Left kidney (tissue), 8 donors: ENCODE measurements around the gene SYT15. TPM values are rescaled to one million over a fixed set of nuclear protein-coding genes. Genes with fewer than 3 reads are reported as not detected.
"Not testable (repeated sequence)": the region's sequence is repeated elsewhere in the genome, so short reads cannot be mapped to it uniquely, and the experiment has no call there.

Source experiments
- DNase-seq: peaks from one replicate; pipeline ENCODE4 v3.0.0-alpha.2; 2013
- long read RNA-seq, 8 donors: transcript quantifications; one replicate each; lab custom pipeline, GENCODE V29; 2026
- polyA plus RNA-seq: library from polyadenylated mRNA; unstranded; fragments of 120-200 nt; gene quantifications from one replicate; pipeline ENCODE4 v1.2.1, GENCODE V29; 2013; ENCODE audit not compliant: insufficient read length

The SYT15 gene
- 15.0 TPM for polyA plus RNA-seq
- long read RNA-seq, donor 1, result 0 reads
- long read RNA-seq, donor 2, partial matches to known transcripts, result 6 of 6 reads
- long read RNA-seq, donor 2, other reads (novel, unspliced or antisense), result 0 of 6 reads
- long read RNA-seq, donor 3, result 0 reads
- long read RNA-seq, donor 4, result 0 reads
- long read RNA-seq, donor 5, result 0 reads
- long read RNA-seq, donor 6, result 0 reads
- long read RNA-seq, donor 7, full-length matches to known transcripts, result 2 of 2 reads
- long read RNA-seq, donor 7, partial matches to known transcripts, result 0 of 2 reads
- long read RNA-seq, donor 7, other reads (novel, unspliced or antisense), result 0 of 2 reads
- long read RNA-seq, donor 8, result 0 reads

DNA sequence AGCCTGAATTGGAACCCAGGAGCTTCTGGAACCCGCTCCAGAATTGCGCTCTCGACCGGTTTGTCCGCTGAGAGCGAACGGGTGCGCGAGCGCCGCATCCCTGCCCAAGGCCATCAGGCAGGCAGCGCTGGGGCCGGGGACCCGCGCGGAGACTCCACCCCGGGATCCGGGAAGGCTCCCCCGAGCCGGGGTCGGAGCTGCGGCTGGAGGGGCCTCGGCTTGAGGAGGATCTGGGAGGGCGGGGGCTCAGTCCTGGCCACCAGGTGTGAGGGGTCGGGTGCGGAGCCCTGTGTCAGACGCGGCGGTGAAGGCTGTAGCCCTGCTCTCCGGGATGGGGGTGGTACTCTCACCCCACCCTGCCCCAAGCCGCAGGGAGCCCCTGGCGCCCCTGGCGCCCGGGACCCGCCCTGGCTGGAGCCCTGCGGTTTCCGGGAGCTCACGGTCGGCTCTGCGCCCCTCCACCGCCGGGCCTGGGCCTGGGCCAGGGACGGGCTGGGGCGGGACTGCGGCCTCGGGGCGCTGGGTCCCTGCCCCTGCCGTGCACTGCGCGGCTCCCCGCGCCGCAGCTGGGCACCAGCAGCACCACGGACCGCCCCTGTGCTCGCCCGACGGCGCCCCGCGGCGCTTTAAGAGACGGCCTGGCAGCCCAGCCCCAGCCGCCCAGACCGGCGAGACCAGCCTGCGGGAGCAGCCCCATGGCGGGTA, at the start of gene SYT15:
TSS of gene SYT15 (plus strand) at position 655 of the 705 bp plus-strand sequence. CDS start at position 696, 41 bp downstream.
- DNase-seq, result not testable (repeated sequence)

DNA sequence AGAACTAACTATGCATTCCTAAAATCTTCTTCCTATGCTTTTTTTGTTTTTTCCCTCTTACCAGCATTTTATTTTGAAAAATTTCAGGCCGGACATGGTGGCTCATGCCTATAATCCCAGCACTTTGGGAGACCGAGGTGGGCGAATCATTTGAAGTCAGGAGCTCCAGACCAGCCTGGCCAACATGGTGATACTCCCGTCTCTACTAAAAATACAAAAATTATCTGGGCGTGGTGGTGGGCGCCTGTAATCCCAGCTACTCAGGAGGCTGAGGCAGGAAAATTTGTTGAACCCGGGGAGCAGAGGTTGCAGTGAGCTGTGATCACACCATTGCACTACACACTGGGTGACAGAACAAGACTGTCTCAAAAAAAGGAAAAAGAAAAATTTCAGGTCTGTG, 49.2 kb upstream of the SYT15 start:
- DNase-seq, result not testable (repeated sequence)

GRCh38 chr10:46530249-46531186, 48.4 kb upstream of the SYT15 start:
- DNase-seq, result no peak

DNA sequence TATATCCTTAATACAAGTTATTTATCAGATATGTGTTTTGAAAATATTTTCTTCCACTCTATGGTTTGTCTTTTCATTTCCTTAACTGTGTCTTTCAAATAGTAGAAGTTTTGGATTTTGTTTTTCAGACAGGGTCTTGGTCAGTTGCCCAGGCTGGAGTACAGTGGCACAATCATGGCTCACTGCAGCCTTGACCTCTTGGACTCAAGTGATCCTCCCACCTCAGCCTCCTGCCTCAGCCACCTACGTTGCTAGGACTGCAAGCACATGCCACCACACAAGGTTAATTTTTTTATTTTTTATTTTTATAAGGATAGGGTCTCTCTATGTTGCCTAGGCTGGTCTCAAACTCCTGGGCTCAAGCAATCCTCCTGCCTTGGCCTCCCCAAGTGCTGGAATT, 46.7 kb upstream of the SYT15 start:
- DNase-seq, result not testable (repeated sequence)

- no peak for DNase-seq
These were observed 44.0 kb upstream of the SYT15 start for GRCh38 chr10:46534828-46535524.

DNA sequence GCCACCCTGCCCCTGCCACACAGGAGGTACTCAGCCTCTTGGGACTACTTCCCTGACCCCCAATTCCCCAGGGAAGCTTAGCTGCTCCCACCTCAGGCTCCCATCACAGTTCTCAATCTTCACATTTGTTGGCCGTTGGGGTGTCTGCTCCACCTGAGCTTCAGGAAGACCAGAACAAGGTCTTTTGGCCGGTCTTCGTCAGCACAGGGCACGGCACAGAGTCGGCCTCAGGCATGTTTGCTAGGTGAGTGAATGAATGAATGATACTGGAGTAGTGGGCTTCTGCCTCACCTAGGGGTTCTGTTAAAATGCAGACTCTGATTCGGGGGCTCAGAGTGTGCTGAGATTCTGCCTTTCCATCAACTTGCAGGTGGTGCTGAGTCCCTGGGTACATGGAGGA, 42.8 kb upstream of the SYT15 start:
- DNase-seq, result no peak

DNA sequence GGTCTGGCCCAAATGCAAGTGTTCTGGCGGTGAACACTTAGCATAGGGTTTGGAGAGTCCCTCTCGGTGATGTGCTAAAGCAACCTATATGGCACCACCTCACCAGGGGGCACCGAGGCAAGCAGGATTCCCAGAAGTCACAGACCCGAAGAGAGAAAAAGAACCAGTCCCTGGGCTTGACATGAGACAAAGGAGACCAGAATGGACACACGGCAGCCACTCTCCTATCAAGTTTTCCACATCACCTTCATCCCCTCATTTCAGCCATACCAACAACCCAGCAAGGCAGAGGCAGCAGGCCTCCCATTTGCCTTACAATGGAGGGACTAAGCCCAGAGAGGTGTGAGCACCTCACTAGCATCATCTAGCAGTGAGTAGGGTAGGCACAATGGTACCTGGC, 42.1 kb upstream of the SYT15 start:
- DNase-seq, result no peak

GRCh38 chr10:46537309-46537708, 41.6 kb upstream of the SYT15 start:
- no peak for DNase-seq

DNA sequence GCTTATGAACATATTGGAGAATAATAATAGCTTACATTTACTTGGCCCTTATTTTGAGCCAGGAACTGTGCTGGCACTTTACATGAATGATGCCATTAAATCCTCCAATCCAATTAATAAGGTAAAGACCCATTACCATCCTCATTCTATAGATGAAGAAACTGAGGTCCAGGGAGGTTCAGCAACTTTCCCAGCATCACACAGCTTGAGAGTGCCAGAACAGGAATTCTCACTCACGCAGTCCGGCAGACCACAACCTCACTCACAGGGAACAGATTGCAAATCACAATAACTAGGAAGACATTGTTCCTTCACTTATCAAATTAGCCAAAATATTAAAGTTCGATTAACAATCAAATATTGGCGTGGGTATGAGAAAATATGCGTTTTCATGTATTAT, 40.8 kb upstream of the SYT15 start:
- DNase-seq, result no peak

DNA sequence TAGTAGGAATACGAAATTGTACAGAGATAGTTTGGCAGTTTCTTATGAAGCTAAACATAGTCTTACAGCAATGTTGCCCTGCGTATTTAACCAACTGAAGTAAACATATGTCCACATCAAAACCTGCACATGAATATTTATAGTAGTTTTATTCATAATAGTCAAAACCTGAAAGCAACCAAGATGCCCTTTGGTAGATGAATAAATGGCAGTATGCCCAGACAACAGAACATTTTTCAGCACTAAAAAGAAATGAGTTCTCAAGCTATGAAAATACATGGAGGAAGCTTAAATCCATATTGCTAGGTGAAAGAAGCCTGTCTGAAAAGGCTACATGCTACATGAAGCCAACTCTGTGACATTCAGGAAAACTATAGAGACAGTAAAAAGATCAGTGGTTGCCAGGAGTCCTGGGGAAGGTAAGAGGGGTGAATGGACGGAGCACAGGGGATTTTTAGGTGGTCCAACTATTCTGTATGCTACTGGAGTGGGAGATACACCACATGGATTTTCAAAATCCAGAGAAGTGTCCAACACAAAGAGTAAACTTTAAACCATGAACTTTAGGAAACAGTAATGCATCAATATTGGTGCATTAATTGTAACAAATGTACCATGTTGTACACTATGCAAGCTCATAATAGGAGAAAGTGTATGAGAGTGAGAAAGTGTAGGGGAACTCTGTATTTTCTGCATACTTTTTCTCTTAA, 40.1 kb upstream of the SYT15 start:
- no peak for DNase-seq

- DNase-seq, result no peak
These were observed 39.1 kb upstream of the SYT15 start for GRCh38 chr10:46539596-46540411.

DNA sequence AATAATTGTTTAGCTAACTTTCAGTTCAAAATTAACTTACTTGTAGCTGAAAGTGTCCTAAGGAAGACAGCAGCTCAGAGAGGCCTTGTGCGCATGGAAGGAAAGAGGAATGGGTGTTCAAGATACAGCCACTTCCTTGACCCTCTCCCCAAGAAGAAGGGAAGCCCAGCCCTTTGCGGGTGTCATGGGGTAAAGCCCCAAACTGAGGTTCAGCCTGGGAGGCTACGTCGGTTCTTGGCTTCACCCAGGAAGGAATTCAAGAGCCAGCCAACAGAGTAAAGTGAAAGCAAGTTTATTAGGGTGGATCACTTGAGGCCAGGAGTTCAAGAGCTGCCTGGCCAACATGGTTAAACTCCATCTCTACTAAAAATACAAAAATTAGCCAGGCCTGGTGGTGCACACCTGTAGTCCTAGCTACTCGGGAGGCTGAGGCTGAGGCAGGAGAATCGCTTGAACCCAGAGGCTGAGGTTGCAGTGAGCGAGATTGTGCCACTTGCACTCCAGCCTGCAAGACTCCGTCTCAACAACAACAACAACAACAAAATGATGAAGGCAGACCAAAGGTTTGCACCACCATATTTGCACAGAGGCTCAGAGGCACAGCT, 38.4 kb upstream of the SYT15 start:
- no peak for DNase-seq

DNA sequence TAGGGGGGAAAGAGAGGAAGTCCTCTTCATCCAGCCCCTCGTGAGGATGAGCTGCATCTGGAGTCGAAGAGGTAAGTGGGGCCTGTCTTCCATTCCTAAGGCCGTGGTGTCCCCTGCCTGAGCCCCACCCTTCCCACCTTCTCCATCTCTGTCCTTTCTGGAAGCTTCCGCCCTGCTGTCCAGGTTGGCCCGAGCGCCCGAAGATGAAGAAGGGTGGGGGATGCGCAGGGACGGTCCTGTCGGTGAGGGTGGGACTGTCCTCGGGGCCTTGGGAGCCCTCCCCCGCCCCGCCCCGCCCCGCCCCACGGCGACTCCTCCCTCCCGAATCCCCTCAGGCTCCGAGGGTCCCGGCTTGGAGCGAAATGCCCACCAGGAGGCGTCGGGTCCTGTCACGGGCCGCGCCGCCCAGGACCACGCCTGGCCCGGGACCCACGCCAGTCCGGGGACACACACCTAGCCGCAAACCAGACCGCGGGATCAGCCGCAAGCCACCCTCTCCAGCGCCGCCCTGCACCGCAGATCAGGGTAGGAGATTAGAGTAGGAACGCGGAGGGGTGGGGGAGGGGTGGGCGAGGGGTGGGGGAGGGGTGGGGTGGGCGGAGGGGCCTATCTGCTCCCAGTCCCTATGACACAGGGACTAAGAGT, 37.8 kb upstream of the SYT15 start:
- peak; percentile 62 for DNase-seq

- no peak for DNase-seq
These were observed 37.0 kb upstream of the SYT15 start for GRCh38 chr10:46541735-46542566.

DNA sequence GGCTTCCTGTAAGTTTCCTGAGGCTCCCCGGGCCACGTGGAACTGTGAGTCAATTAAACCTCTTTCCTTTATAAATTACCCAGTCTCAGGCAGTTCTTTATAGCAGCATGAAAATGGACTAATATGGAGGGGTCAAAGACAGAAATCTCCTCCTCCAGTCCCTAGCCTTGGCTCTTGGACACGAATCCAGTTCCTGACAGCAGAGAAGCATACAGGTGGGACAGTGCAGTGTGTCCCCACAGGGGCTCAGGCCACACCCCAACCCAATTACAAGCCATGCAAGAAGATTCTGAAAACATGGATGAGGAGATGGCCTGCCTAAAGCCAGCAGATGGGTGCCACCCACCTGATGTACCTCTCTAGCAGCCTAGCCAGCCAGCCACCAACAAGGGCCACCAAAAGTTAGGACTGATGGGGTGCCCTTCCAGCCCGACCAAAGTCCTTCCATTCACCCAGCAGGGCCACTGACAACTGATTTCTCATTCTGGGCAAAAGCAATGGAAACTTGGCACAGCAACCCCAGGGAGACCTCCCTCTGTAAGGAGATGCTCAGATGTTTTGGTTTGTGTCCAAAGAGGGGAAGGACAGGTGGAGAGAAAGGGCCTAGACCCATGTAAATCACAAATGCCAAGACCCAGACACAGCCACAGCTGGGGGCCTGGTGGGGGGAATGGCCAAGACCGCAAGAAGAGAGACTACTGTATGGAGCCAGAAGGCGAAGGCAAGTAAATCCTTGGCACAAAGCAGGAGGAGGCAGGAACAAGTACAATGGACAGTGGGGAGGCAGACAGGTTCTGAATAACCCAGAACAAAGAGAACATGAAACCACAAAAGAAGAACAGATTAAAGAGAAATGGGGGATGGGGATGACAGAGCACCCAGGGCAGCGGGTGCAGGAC, 36.1 kb upstream of the SYT15 start:
- no peak for DNase-seq

DNA sequence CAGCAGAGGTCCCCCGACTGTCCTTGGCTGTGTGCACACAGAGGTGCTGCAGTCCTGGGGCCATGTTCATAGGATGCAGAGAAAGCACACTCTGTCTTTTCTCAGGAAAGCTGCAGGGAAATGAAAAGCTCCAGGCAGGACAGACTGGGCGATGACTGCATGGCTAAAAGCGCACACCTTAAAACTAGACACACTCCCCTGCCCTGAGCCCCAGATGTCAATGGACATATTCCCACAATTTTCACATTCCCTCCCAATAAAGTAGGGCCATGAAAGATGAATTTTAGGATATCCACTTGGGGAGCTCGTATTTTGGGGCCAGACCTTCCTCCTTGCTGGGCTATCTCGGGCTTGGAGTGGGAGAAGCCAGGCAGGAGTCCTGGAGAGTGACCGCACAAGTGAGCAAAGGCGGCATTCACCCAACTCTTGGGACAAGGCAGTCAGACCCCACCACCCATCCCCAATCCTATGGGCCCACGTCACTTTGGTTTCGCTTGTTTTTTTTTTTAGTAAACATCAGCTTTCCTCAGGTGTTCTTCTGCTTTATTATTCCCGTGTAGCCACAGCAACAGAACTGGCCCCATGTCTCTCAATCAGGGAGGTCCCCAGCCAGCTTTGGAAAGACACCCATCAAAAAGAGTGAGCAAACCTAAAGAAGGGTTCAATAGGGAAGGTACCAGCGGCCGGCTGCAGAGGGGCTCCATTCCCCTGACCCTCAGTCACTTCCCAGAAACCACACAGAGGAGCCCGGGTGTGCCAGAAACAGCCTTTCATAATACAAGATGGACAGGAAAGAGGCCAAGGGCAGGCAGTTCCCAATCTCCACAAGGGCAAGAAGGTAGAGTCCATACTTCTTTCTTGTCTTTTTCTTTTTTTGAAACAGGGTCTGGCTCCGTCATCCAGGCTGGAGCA, 35.2 kb upstream of the SYT15 start:
- no peak for DNase-seq
